GM12864 (cell line): Measurements from ENCODE around the gene S1PR3.

ENCODE experiments used
- DNase-seq: peaks from one replicate; pipeline ENCODE4 v3.0.0-alpha.2; 2011; ENCODE audit warnings: low read depth
- H3K4me3 ChIP-seq: 2 replicates; pipeline ENCODE4 v1.5.1; 2011; ENCODE audit warnings: mild to moderate bottlenecking, low read depth, low read length, control low read depth
- TF ChIP-seq, protein P1 (sequence below): IDR thresholded peaks from 2 replicates; pipeline ENCODE4 v1.5.1; 2011; ENCODE audit warnings: low read depth, mild to moderate bottlenecking, moderate library complexity, low read length, control low read depth, inconsistent platforms; ENCODE audit errors: missing control alignments

The S1PR3 gene

DNA sequence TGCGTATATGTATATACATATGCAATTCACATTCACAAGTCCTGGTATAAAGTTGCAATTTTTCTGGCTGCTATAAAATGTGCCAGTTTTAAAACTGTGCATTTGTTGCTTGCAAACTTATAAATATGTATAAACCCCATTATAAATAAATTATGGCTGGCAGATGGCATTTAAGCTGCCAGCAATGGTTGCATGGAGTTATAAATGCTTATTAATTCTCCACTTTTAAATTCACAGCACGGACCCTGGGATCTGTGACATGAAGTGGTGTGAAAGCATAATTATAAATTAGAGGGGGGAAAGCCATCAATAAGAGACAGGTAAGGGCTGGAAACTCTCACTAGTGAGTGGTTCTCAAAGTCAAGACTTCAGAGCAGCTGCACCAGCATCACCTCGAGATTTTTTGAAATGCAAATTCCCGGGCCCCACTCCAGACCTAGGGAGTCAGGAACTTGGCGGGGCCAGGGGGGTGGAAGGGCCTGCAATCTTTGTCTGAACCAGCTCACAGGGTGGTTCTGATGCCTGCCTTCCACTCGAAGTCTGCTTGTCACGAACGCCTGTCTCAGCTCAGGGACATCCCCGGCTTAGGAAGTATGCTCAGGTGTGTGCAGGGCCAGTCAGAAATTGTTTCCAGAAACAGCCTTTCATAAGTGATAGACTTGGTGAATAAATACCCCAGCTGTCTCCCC is 16.9 kb downstream of the S1PR3 start:
- H3K4me3 ChIP-seq, result no peak overlapping the region
- no peak for DNase-seq
- TF ChIP-seq, protein P1, sequence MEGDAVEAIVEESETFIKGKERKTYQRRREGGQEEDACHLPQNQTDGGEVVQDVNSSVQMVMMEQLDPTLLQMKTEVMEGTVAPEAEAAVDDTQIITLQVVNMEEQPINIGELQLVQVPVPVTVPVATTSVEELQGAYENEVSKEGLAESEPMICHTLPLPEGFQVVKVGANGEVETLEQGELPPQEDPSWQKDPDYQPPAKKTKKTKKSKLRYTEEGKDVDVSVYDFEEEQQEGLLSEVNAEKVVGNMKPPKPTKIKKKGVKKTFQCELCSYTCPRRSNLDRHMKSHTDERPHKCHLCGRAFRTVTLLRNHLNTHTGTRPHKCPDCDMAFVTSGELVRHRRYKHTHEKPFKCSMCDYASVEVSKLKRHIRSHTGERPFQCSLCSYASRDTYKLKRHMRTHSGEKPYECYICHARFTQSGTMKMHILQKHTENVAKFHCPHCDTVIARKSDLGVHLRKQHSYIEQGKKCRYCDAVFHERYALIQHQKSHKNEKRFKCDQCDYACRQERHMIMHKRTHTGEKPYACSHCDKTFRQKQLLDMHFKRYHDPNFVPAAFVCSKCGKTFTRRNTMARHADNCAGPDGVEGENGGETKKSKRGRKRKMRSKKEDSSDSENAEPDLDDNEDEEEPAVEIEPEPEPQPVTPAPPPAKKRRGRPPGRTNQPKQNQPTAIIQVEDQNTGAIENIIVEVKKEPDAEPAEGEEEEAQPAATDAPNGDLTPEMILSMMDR, result no peak

- TF ChIP-seq, protein P1, result no peak
- H3K4me3 ChIP-seq, result no peak overlapping the region
- DNase-seq, result no peak
Measured at GRCh38 chr9:89008744-89009545, 17.7 kb downstream of the S1PR3 start.

GRCh38 chr9:89009546-89009840 is 18.2 kb downstream of the S1PR3 start:
- no peak for DNase-seq
- TF ChIP-seq, protein P1, result no peak

DNA sequence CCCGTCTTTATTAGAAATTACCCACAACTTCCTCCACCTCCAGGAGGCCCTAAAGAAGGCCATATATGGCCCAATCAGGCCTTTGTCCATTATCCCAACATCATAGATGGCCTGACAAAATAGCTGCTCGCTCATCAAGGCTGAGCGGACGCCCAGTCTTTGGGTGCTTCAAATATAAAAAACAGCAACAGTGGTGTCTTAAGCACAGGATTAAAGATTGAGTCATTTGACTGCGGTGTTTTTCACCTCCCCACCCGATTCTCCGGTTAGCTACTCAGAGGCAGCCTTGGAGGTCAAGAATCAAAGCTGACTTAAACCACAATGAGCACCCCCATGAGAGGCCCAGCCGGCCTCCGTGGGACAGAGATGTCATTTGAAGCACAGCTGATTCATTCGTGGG is 18.8 kb downstream of the S1PR3 start:
- DNase-seq, result no peak
- TF ChIP-seq, protein P1, result no peak
- H3K4me3 ChIP-seq, result no peak overlapping the region

More at GRCh38 chr9:89009546-89009840, 18.2 kb downstream of the S1PR3 start:
- no peak overlapping the region for H3K4me3 ChIP-seq

DNA sequence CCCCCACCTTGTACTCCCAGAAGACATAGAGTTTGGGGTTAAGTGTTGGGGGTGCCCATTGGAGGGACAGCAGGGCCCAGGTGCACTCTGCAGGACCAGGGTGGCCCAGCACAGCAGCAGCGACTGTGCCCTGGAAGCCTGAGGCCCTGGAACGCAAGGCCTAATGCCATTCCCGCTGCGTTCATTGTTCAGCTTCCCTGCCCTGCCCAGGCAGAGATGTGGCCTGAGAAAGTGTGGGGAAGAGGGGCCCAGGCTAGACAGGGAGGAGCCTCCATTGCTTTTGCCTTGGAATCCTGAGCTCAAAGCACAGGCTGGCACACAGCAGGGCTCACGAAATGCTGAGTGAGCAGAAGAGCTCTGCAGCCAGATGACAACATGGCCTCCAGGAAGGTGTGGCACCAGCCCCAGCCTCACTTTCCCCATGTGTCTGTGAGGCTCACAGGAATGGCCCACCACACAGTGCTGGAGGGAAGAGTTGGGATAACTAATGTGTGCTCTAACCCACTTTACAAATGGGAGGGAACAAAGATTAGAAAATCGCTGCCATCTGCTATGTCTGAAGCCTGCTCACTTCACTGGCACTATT is 19.4 kb downstream of the S1PR3 start:
- TF ChIP-seq, protein P1, result no peak
- DNase-seq, result no peak
- H3K4me3 ChIP-seq, result no peak overlapping the region

GRCh38 chr9:89011683-89012082 is 20.4 kb downstream of the S1PR3 start:
- no peak overlapping the region for H3K4me3 ChIP-seq
- TF ChIP-seq, protein P1, result no peak
- no peak for DNase-seq
